Thymus (tissue), 11 donors: ENCODE measurements around the gene C16orf78. TPM values are rescaled to one million over a fixed set of nuclear protein-coding genes. Genes with fewer than 3 reads are reported as not detected.

Source experiments
- DNase-seq, 9 donors: peaks; one replicate each; pipeline ENCODE4 v3.0.0-alpha.2; 2013; ENCODE audit warnings: low spot score in 9 of 9, low read depth in 6 of 9, missing footprints in 1 of 9
- H3K27ac ChIP-seq, 2 donors: one replicate each; pipeline ENCODE4 v1.5.1; 2013; ENCODE audit warnings: control low read depth in 1 of 2, low read depth in 1 of 2, low read length in 1 of 2, mild to moderate bottlenecking in 1 of 2, moderate library complexity in 1 of 2
- H3K27me3 ChIP-seq, 2 donors: one replicate each; pipeline ENCODE4 v1.5.1; 2013; ENCODE audit warnings: low read length in 1 of 2; ENCODE audit not compliant: control insufficient read depth in 2 of 2, insufficient read depth in 1 of 2
- H3K36me3 ChIP-seq, 2 donors: one replicate each; pipeline ENCODE4 v1.5.1; 2013; ENCODE audit warnings: low read length in 1 of 2, mild to moderate bottlenecking in 1 of 2, moderate library complexity in 1 of 2; ENCODE audit not compliant: control insufficient read depth in 2 of 2, insufficient read depth in 2 of 2
- H3K4me1 ChIP-seq, 2 donors: one replicate each; pipeline ENCODE4 v1.5.1; 2013; ENCODE audit warnings: low read length in 2 of 2; ENCODE audit not compliant: control insufficient read depth in 2 of 2, insufficient read depth in 2 of 2
- H3K4me3 ChIP-seq, 2 donors: one replicate each; pipeline ENCODE4 v1.5.1; 2013; ENCODE audit warnings: low read length in 2 of 2, control low read depth in 1 of 2, mild to moderate bottlenecking in 1 of 2
- H3K9me3 ChIP-seq, 2 donors: one replicate each; pipeline ENCODE4 v1.5.1; 2013; ENCODE audit warnings: low read length in 1 of 2, mild to moderate bottlenecking in 1 of 2; ENCODE audit not compliant: control insufficient read depth in 2 of 2, insufficient read depth in 1 of 2
- WGBS: extraction: QIAGEN DNeasy Blood & Tissue Kit; methylation state at CpG from one replicate; pipeline ENCODE4 v1.1.7; 2013; 5-methylcytosine and 5-hydroxymethylcytosine counted together
- polyA plus RNA-seq: library from polyadenylated mRNA; stranded (reverse); fragments of 200-250 nt; gene quantifications from one replicate; pipeline ENCODE4 v1.2.3, GENCODE V29; 2013
- total RNA-seq: library from RNA; stranded (reverse); fragments of 120-200 nt; gene quantifications from one replicate; pipeline ENCODE4 v1.2.4, GENCODE V29; 2013
- donor health status: healthy.

The C16orf78 gene
- total and polyA plus RNA-seq, 2 donors, result not detected

GRCh38 chr16:49337814-49338350 is 35.7 kb upstream of the C16orf78 start:
- Histone ChIP-seq H3K4me1 (peaks cover 8 to 12% of the 10 kb centered on the region in 2 donors), H3K36me3 (no peaks in the 10 kb centered on the region), H3K4me3 (no peak overlapping the region), H3K27ac (no peak overlapping the region), H3K9me3 (no peaks in the 10 kb centered on the region), H3K27me3 (no peaks in the 10 kb centered on the region)
- 69% methylated on average over 6 of the region's 6 CpGs for WGBS
- DNase-seq, result no peak

- H3K27ac ChIP-seq, result no peak overlapping the region
- 7% methylated on average over 10 of the region's 10 CpGs for WGBS
- H3K4me1 ChIP-seq, result peaks cover 8 to 12% of the 10 kb centered on the region in 2 donors
- DNase-seq, result peak; percentile 9 to 68 (median 27)
- H3K36me3 ChIP-seq, result no peaks in the 10 kb centered on the region
- no peaks in the 10 kb centered on the region for H3K27me3 ChIP-seq
- no peak overlapping the region for H3K4me3 ChIP-seq
- H3K9me3 ChIP-seq, result no peaks in the 10 kb centered on the region
Observed at GRCh38 chr16:49338611-49339265, 34.9 kb upstream of the C16orf78 start.

DNA sequence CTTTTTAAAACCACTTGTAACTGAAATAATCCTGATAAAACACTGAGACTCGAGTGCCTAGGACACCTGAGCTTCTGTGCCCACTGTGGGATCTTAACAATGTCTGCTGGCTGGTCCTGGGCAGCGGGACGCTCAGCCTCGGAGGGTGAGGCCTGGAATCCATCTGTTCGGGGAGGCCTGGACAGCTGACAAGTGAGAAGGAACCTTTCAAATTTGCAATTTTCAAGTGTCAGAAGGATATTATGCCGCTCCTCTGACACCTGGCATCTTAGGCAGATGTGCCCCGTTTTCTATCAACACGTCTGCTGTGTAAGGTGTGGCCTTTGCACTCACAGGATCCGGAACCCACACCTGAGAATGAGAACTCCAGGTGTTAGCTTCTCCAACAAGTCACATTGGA is 33.1 kb upstream of the C16orf78 start:
- H3K36me3 ChIP-seq, result no peaks in the 10 kb centered on the region
- no peak overlapping the region for H3K4me3 ChIP-seq
- H3K27ac ChIP-seq, result no peak overlapping the region
- H3K27me3 ChIP-seq, result no peaks in the 10 kb centered on the region
- H3K4me1 ChIP-seq, result peaks cover 8 to 12% of the 10 kb centered on the region in 2 donors
- no peaks in the 10 kb centered on the region for H3K9me3 ChIP-seq
- DNase-seq, result peak in 1 of 9 donors; percentile 4
- WGBS, result 81% methylated on average over 9 of the region's 9 CpGs

DNA sequence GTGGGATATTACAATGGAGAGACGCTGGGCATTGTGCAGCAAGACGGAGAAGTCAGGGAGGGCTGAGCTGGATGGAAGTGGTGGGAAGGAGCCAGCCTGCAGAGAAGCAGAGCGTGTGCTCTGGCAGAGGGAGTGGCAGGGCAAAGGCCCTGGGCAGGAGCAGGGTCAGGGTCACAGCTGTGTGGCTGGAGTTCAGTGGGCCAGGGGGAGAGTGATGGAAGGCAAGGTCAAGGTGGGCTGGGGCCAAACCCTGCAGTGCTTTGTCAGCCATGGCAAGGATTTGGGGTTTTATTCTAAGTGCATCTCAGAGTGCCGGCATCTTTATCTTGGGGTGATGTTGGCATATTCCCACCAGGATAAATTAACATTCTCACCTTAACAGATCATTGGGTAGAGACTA is 31.9 kb upstream of the C16orf78 start:
- WGBS, result 97% methylated on average over 4 of the region's 4 CpGs
- no peak overlapping the region for H3K4me3 ChIP-seq

DNA sequence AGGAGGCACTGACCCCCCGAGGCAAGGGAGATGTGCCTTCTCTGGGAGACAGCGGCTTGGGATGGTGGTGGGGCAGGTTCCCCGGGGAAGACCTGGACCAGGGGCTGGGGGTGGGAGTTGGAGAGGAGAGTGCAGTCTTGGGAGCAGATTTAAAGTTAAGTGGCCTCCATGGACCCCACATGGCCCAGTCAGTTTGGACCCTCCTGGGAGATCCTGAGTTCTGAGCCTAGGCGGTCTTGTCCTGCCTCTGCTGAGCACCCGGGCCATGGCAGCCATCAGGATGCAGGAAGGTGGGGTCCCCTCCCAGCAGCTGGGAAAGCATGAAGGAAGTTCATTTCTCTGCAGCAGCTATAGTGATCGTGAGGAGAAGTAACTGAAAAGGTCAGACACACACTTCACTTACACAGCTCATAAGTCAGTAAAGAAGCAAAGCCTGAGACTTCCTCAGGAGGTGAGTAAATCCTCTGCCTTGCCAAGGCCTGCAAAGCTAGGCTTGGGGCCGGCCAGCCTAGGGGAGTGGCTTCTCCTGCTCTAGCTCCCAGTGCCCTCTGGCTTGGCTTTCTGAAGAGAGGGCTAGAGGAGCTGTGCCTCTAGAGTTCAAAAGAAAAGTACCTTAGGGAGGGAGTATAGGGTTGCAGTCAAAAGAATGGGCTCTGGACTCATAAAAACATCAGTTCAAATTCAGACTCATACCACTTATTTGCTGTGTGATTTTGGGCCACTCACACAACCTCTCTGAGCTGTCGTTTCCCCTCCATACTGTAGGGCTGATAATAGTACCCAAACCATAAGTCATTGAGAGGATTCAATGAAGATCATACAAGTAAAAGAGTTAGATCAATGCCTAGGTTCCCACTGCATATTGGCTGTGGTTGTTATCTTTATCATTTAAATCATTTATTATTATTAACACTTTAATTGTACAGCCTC is 31.0 kb upstream of the C16orf78 start:
- DNase-seq, result no peak
- WGBS, result 61% methylated on average over 8 of the region's 8 CpGs
- Histone ChIP-seq H3K4me3 (no peak overlapping the region), H3K27me3 (no peaks in the 10 kb centered on the region), H3K4me1 (peaks cover 8 to 12% of the 10 kb centered on the region in 2 donors), H3K9me3 (no peaks in the 10 kb centered on the region), H3K36me3 (no peaks in the 10 kb centered on the region), H3K27ac (no peak overlapping the region)

More for the DNA sequence above, 31.9 kb upstream of the C16orf78 start:
- no peaks in the 10 kb centered on the region for H3K36me3 ChIP-seq
- no peaks in the 10 kb centered on the region for H3K9me3 ChIP-seq
- no peak for DNase-seq
- no peaks in the 10 kb centered on the region for H3K27me3 ChIP-seq
- H3K27ac ChIP-seq, result no peak overlapping the region
- H3K4me1 ChIP-seq, result peaks cover 8 to 12% of the 10 kb centered on the region in 2 donors

DNA sequence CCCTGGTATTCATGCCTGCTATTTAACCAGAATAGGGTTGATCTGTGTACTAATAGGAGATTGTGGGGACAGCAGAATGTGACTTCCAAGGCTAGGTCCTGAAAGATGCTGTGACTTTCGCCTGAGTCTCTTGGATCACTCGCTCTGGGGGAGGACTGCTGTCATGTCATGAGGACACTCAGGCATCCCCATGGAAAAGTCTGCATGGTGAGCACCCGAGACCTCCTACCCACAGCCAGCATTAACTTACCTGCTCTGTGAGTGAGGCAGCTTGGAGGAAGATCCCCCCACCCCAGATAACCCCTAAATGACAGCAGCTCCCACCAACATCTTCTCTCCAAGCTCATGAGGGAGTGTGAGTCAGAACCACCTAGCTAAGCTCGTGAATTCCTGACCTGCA is 30.3 kb upstream of the C16orf78 start:
- no peaks in the 10 kb centered on the region for H3K36me3 ChIP-seq
- no peak for DNase-seq
- peaks cover 8 to 12% of the 10 kb centered on the region in 2 donors for H3K4me1 ChIP-seq
- no peak overlapping the region for H3K4me3 ChIP-seq
- H3K9me3 ChIP-seq, result no peaks in the 10 kb centered on the region
- H3K27me3 ChIP-seq, result no peaks in the 10 kb centered on the region
- H3K27ac ChIP-seq, result no peak overlapping the region
- 90% methylated on average over 4 of the region's 4 CpGs for WGBS

- no peaks in the 10 kb centered on the region for H3K27me3 ChIP-seq
- WGBS, result 90% methylated on average over 5 of the region's 5 CpGs
- H3K4me3 ChIP-seq, result no peak overlapping the region
- no peaks in the 10 kb centered on the region for H3K9me3 ChIP-seq
- peaks cover 0 to 3% of the 10 kb centered on the region in 2 donors for H3K4me1 ChIP-seq
- H3K27ac ChIP-seq, result no peak overlapping the region
- H3K36me3 ChIP-seq, result no peaks in the 10 kb centered on the region
- DNase-seq, result no peak
Observed at GRCh38 chr16:49344401-49344800, 29.2 kb upstream of the C16orf78 start.

GRCh38 chr16:49345829-49346228 is 27.8 kb upstream of the C16orf78 start:
- H3K4me3 ChIP-seq, result no peak overlapping the region
- H3K36me3 ChIP-seq, result no peaks in the 10 kb centered on the region
- no peaks in the 10 kb centered on the region for H3K27me3 ChIP-seq
- no peak overlapping the region for H3K27ac ChIP-seq
- H3K9me3 ChIP-seq, result no peaks in the 10 kb centered on the region
- no peaks in the 10 kb centered on the region for H3K4me1 ChIP-seq
- WGBS, result 41% methylated on average over 4 of the region's 4 CpGs
- peak in 4 of 9 donors; percentile 9 to 46 (median 25) for DNase-seq

DNA sequence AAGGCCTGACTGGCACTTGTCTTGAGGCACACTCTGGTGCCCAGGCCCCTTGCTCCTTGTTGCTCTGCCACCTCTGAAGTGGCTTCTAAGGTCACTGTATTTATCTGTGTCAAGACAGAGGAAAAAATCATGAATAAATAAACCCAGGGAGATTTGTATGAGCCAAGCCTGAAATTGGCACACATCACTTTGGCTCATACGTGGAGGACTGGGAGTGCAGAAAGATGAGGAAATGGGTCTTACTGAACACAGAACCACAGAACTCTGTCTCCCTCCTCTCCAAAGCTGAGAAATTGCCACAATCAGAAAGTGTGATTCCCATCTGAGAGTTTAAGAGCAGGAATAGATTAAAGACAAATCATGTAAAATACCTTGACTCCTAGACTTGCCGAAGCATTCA is 27.1 kb upstream of the C16orf78 start:
- Histone ChIP-seq H3K4me3 (no peak overlapping the region), H3K27ac (no peak overlapping the region), H3K27me3 (no peaks in the 10 kb centered on the region), H3K36me3 (no peaks in the 10 kb centered on the region), H3K9me3 (no peaks in the 10 kb centered on the region), H3K4me1 (no peaks in the 10 kb centered on the region)
- DNase-seq, result no peak
- 85% methylated on average over 2 of the region's 2 CpGs for WGBS
